IPS DF 4.7 (cell line): ENCODE data around the gene PTPRN2.

ENCODE experiments used
- DNase-seq: peaks from one replicate; pipeline ENCODE4 v3.0.0-alpha.2; 2013; ENCODE audit warnings: low spot score; ENCODE audit errors: extremely low read depth

The PTPRN2 gene

DNA sequence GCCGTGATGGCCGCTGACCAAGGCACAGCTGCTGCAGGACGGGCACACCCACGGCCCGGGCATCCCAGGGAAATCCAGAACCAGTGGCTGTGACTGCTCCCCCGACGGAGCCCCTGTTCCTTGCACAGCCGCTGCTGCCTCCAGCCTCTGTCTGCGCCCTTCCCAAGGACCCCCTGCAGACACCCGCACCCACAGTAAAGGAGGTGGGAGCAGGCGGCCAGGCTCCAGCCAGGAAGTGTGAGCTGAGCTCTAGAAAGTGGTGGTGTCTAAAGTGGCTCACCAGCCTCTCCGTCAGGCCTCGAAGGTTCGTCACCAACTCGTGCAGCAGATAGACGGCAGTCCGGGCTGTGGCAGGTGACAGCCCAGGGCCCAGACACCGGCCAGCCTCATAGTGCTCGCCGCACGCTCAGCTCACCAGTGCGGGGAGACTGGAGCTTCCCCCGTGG lies 944.1 kb downstream of the PTPRN2 start:
- no peak for DNase-seq

DNA sequence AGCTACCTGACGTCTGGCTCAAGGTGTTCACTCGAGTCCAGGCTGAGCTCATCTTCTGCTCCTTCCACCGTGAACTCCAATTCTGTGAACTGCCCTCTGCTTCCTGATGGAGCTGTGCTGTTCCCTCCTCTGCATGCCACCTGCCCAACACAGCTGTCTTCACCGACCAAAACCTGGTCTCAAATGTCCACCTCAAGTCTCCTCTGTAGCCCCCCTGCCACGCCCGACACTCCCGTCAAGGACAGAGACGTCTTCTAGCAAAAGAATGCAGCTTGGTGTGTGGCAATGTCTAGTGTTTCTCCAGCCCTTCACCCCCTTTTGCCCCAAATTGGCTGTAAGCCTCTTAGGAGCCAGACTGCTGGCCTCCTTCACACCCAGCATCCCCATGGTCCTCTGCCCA lies 945.8 kb downstream of the PTPRN2 start:
- DNase-seq: no peak

DNA sequence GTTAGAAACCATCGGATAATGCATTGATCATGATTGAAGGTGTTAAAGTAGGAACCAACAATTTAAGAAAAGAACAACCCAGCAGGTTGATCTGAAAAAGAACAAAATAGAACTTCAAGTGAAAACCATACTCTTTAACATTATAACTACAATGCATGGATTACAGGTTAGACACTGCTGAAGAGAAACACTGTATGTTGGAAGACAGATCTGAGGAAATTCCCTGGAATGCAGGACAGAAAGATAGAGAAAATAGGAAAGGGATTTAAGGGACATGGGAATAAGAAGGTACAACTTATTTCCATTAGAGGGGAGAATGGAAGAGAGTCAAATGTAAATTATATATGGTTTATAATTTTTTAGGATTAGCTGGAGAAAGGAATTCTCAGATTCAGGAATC lies 947.5 kb downstream of the PTPRN2 start:
- DNase-seq: no peak

DNA sequence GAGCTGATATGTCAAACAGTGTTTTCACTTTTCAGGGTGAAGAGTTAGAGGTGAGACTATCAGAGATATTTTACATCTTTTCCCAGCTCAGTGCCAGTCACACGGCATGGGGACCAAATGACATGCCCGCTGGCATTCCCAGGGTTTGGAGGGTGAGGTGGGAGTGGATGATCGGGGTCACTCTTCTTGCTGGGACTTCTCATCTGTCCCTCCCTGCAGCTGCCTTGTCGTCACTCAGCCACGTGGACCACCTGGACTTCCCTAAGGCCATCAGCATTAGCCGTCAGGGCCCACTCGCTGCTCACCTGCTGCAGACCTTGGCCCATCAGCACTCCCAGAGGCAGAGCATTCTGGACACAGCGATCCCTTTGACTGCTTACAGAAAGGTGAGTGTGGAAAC lies 949.1 kb downstream of the PTPRN2 start:
- no peak for DNase-seq

DNA sequence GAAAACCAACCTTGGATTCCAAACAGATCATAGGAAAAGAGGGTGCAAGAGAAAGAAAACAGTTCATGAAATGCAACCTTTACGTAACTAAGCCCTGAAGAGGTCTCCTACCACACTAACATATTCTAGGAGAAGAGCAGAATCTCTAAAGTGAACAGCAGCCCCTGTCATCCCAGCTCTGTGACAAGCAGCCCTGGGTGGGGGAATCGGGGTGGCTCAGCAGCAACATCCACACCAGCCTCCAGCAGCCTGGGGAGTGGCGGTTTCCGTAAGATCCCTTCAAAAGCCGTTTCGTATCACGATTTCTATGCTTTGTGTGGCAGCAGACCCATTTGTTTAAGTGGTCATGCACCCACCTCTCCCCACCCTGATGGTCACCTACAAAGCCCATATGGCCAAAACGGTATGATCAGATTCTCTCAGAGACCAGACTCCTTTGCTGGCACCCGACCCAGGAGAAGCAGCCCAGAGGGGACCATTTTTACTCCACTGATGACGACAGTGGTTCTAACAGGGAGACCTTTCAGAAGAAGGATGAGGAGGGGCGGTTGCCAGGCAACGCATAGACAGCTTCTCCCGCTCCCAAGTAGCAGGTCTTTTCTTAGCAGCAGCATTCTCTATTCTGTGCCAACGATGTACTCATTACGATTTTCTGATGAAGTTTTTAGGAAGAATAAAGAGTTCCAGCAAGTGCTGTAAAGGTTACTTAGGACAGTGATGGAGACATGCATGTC lies 950.2 kb downstream of the PTPRN2 start:
- no peak for DNase-seq

DNA sequence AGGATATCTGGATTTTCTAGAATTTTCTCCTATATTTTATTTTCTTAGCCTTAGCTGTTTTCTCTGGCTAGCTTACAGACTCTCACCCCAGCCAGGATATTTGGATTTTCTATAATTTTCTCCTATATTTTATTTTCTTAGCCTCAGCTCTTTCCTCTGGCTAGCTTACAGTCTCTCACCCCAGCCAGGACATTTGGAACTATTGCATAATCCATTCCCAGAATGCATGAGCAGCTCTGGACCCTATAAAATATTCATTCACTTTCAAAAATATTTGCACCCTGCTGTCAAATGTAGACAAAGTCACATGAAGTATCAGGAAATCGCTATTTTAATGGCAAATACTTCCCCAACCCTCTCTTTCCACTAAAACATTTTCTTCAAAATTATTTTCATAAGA lies 952.0 kb downstream of the PTPRN2 start:
- DNase-seq: no peak

DNA sequence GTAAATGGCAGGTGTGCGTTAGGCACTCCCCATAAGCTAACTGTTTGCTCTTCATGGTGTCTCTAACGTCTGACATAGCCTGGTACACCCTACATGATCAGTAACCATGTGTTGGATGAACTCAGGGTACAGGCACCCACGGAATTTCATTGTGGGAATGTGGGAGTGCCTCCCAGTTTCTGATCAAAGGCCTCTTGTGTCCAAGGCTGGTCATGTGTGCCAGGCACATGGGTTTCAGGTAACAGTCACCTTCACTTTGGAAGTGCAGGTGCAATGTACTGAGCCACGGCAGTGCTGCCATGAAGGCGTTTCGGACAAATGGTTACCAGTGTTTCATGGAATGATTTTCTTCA lies 952.5 kb downstream of the PTPRN2 start:
- no peak for DNase-seq

DNA sequence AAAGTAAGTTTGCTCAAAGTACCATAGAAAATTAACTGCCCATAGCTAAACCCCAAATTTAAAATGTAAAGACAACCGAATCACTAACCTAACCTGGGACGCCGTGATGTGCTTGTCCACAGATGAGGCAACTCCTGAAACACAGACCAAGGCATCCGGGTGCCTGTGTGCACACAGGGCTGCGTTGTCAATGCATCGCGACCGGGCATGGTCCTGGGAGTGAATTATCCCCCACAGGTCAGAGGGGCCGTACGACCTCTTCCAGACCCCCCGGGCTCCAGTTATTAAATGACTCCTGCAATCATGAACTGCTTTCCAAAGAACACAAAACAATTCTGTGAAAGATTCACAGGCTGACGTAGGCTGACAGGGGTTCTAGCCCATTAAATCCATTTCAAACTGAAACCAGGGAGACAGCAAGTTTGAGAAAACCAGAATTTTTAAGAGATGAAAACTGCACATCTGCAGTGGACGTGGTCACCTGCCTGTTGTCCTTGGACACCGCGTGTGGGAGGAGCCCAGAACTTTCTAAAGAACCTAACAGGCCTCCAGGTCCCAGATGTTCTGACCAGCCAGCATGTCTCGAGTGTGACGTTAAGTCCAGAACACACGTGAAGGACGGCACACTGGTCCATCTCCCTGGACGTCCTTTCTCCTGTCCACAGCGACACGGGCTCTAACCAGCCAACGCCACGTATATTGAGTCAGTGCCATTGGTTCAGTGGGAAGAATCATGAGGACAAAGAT lies 953.0 kb downstream of the PTPRN2 start:
- DNase-seq: no peak

DNA sequence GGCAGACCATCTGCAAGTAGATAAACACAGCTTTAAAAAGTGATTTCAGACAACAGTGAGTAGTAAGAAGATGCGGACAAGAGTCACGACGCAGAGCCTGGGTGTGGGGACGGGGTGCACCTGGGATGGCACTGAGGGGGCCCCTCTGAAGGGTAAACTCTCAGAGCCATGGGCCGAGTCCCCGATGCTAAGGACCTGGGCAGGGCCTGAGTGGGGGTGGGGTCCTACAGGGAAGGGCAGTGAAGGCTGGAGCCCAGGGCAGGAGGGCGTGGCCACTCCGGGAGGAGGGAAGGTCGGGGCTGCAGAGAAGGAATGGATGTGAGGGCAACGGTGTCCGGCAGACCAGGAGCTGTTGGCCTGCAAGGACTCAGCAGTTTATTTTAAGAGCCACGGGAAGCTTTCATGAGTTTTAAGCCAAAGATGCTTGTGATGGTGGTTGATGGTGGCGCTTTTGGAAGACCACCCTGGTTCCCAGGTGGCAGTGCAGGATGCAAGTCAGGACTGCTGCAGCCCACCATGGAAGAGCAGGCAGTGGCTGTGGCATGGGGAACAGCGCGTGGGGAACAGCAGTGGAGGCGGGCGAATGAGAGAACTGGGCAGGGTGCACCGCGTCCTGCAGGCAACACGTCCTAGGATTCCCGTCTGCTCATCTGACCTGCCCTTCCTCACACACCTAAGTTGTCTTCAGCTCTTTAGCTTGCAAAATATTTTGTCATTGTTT lies 954.0 kb downstream of the PTPRN2 start:
- DNase-seq: no peak

DNA sequence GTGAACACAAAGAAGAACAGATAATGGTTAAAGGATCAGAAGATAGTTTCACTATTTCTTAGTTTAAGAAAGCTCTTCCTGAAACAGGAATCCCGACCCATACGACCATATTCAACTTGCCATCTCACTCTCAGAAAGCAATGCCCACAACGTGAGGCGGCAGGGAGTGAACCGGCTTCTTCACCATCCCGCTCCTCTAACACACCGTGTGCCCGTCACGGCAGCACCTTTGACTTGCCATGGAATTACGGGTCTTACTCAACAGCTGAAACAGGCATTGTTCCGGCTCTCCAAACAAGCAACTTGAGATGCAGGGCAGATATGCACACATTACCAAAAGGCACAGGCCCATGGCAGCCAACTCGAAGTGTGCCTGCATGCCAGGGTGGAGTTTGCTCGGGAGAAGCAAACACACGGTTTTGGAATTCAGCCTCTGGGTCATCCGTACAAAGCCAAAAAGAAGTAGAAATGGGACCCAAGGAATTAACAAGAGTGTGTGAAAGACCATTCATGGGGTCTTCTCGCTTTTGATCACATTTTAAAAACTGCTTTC lies 957.2 kb downstream of the PTPRN2 start:
- DNase-seq: no peak

DNA sequence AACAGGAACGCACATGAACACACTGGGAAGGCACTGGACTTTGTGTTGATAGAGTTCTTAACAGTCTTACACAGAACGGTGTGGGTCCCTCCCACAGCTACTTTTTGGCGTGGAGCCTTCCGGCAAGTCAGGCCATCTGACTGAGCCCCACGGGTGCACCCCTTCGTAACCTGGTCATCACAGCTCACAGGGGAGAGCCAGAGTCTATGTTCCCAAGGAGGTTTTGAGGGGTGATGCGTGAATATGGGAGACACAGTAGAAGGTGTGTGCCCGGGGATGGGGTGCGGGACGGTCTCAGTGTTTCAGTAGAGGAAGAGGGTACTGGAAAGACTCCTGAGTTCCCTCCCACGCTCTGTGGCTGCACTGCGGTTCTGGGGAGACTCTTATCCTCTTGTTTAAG lies 959.2 kb downstream of the PTPRN2 start:
- DNase-seq: no peak

DNA sequence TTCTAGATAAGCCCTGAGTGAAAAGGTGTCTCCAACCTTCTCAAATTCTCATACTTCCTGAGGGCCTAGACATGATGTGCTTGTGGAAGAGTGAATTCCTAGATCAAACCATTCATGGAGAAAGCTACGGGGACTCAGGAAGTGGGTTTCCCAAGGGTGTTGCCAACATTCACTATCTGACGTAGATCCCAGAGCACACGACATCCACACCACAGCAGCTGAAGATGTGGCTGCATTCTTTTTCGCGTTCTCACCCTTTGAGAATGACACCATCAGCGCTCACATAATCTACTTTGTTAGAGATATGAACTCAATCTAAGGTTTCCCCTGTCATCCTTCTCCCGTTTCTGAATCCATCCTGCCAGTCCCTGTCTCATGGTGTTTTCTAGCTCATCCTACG lies 960.0 kb downstream of the PTPRN2 start:
- DNase-seq: no peak

DNA sequence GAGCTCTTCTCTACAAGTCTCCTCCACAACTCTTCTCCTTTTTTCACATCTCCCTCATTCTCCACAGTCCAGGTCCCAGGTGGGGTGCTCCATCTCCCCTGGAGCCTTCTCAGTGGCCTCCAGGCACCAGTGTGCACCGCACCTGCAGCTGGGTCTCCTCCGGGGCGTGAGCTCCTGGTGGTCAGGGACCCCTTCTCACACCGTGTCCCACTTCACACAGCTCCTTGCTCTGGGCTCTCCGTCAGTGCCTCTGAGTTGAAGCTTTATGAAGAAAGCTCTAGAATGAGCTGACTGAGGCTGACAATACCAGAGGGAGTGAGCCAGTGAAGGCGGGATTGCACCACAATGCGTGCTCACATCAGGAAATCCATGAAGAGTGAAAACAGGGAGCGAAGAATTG lies 960.6 kb downstream of the PTPRN2 start:
- DNase-seq: no peak

DNA sequence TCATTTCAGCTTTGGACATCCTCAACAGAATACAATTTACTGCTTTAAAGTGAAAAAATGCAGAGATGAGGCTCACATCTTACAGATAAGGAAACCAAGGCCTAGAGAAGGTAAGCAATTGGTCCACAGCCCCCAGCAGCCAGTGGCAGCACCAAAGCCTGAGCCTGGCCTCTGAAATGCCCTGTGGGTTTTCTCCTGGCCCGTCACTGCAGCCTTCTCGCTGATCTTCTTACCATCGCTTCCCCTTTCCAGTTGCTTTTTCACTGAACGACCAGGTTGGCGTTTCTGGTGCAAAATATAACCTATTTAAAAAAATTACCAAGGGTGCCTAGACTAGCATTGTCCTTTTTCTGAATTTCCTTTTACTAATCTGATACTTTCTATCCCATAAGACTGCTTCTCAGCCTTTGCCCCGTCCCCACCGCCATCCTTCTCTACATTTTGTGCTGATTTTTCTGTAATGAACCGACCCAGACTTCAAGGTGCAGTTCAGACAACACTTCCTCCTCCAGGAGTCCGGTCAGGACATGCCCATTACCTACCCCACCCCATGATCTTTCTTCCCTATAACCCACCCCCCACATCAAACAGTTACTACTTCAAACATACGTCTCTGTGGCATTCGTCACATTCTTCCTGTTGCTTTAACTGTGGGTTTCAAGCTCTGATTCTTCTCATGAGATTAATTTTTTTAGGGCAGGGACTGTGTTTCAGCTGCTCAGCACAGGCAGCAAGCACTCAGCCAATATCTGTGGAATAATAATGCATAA lies 961.5 kb downstream of the PTPRN2 start:
- no peak for DNase-seq

DNA sequence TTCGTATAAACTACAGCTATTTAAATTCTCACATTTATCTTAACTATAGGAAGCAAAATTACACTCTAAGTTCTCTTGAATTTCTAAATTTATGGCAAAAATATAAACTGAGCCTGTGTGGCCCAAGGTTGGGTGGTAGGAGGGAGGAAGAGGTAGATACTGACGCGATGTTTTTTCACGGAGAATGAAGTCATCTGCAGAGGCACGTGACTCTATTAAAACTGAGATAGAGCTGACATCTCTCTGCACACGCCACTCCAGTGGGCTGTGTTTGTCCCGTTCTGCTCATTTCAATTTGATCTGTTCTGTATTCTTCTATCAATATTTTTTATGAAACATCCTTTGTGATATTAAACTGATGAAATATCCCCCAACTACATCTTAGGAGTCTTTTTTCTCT lies 964.1 kb downstream of the PTPRN2 start:
- no peak for DNase-seq

DNA sequence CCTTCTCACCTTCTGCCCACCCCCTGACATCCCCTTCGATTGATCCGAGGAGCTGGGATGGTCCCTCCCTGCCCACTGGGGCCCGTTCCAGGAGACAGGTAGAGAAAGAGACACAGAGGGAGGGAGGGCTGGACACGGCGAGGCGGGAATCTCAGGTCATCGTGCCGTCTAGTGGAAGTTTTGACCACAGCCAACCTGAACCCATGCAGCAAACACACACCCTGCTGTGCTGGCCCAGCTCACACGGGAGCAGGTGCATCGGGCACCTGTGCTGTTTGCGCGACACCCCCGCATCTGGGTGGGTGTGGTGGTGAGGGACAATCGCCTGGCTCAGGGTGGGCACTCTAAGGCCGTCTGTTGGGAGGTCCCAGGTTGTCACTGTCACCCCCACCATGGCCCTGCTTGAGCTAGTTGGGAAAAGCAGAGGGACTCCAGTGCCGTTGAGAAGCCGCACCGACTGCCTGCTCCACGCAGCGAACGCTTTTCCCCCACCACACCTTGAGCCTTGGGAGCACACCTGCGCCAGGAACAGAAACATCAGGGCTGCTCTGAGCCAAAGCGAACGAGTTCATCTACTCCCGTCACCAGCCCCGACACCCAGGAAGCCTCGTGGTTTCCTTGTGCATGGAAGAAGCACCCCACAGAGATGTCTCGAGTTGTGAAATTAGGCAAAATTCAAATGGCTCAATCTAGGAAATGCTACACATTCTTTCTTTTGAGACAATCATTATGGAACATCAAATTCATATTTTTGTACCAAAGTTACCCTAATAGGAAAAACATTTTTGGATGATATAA lies 965.0 kb downstream of the PTPRN2 start:
- no peak for DNase-seq

DNA sequence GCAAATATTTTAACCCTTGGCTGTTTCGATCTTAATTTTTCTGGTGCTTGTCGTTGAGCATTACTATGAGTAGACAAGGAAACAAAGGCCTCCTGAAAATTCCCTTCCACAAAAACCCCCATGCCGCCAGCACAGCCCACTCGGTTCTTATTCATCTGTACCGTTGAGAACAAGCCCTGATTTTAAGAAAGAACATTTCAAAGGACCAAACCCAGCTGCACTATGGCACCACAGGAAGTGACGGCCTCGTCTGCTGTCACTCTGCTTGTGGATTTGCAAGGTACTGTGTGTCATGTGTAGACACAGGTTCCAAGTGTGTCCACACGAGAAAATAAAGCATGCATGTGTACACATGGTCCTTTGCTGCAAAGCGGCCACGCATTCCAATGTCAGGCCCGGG lies 965.6 kb downstream of the PTPRN2 start:
- DNase-seq: no peak

DNA sequence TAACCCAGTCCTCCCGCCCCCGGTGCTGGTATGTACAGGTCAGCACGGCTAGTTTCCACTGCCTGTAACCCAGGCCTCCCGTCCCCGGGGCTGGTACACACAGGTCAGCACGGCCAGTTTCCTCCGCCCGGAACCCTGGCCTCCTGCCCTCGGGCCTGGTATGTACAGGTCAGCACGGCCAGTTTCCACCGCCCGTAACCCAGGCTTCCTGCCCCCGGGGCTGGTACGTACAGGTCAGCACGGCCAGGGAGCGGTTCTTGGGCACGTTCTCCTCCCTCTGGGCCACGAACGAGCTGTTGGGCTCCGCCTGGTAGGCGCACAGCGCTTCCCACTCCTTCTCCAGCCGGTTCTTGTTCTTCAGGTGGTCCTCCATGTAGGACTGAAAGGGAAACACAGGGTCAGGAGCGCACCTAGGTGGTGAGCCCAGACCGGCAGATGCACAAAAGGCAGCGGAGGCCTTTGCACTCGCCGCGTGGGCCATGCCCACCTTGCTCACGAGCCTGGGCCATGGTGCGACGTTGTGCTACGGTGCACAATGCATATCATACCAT lies 966.4 kb downstream of the PTPRN2 start:
- no peak for DNase-seq

DNA sequence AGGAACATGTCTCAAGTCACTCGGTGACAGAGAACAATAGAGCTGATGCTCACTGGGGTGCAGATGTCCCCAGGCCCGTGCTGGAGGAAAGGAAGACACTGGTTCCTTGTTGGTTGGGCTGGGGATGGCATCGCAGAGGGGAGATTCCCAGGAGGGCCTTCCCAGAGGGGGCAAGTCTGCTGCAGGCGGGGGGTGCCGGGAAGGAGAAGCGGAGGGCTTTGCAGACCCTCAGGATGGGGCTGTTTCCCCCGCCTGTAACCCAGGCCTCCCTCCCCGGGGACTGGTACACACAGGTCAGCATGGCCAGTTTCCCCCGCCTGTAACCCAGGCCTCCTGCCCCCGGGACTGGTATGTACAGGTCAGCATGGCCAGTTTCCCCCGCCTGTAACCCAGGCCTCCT lies 967.0 kb downstream of the PTPRN2 start:
- no peak for DNase-seq
